GM12891 (cell line): ENCODE measurements around the gene FHIT.
A peak's percentile ranks its signal among the peaks of the same experiment; 100 is the strongest.

Experiments used
- DNase-seq: peaks from one replicate; pipeline ENCODE4 v3.0.0; 2011; ENCODE audit warnings: low spot score; ENCODE audit not compliant: insufficient read length
- FAIRE-seq: peaks from 2 replicates; lab custom pipeline; 2011; peaks lifted over from hg19 to GRCh38; lab: Jason Lieb, UNC
- PAX5 ChIP-seq: IDR thresholded peaks from 2 replicates; pipeline ENCODE4 v1.6.1; 2011; ENCODE audit warnings: low read length, moderate library complexity, mild to moderate bottlenecking; ENCODE audit not compliant: insufficient read depth, severe bottlenecking
- POLR2A ChIP-seq: IDR thresholded peaks from 2 replicates; pipeline ENCODE4 v1.6.1; 2011; ENCODE audit warnings: low read depth, low read length, control low read depth
- POLR2AphosphoS5 ChIP-seq: IDR thresholded peaks from 2 replicates; pipeline ENCODE4 v1.6.1; 2011; ENCODE audit warnings: low read depth, low read length, control low read depth
- POU2F2 ChIP-seq: IDR thresholded peaks from 2 replicates; pipeline ENCODE4 v1.6.1; 2011; ENCODE audit warnings: low read depth, mild to moderate bottlenecking, control low read depth, low read length, moderate library complexity
- SPI1 ChIP-seq: IDR thresholded peaks from 2 replicates; pipeline ENCODE4 v1.6.1; 2011; ENCODE audit warnings: low read depth, low read length, control low read depth
- TAF1 ChIP-seq: IDR thresholded peaks from 2 replicates; pipeline ENCODE4 v1.6.1; 2011; ENCODE audit warnings: low read depth, low read length, control low read depth

Gene FHIT

GRCh38 chr3:60269829-60270266 lies 981.4 kb downstream of the FHIT start:
- FAIRE-seq (no peak), DNase-seq (no peak)
- TF ChIP-seq PAX5: no peak
- TF ChIP-seq SPI1: no peak
- TF ChIP-seq POLR2A: no peak
- no peak for TF ChIP-seq POU2F2
- TF ChIP-seq TAF1: no peak
- no peak for TF ChIP-seq POLR2AphosphoS5

GRCh38 chr3:60269377-60269776 lies 981.9 kb downstream of the FHIT start:
- no peak for DNase-seq
- TF ChIP-seq POU2F2 (no peak), SPI1 (no peak), TAF1 (no peak), POLR2A (no peak), PAX5 (no peak), POLR2AphosphoS5 (no peak)
- no peak for FAIRE-seq

GRCh38 chr3:60268123-60268522 lies 983.1 kb downstream of the FHIT start:
- FAIRE-seq (no peak), DNase-seq (no peak)
- no peak for TF ChIP-seq PAX5
- peak; percentile 13; the same call in 1 of the 2 replicates for TF ChIP-seq SPI1

- no peak for DNase-seq
- FAIRE-seq: no peak
- TF ChIP-seq SPI1: no peak
- no peak for TF ChIP-seq POLR2A
- TF ChIP-seq POLR2AphosphoS5: no peak
These were observed 984.8 kb downstream of the FHIT start for GRCh38 chr3:60266444-60266843.

- FAIRE-seq: no peak
- no peak for DNase-seq
- TF ChIP-seq POLR2AphosphoS5 (no peak), PAX5 (no peak), POLR2A (no peak), SPI1 (no peak), POU2F2 (no peak), TAF1 (no peak)
These were observed 988.1 kb downstream of the FHIT start for GRCh38 chr3:60263191-60263590.

GRCh38 chr3:60262546-60262945 lies 988.7 kb downstream of the FHIT start:
- DNase-seq (no peak), FAIRE-seq (no peak)
- TF ChIP-seq PAX5 (no peak), POLR2A (no peak), TAF1 (no peak), SPI1 (no peak), POU2F2 (no peak), POLR2AphosphoS5 (no peak)

- FAIRE-seq (no peak), DNase-seq (no peak)
- no peak for TF ChIP-seq TAF1
- no peak for TF ChIP-seq PAX5
- no peak for TF ChIP-seq SPI1
- no peak for TF ChIP-seq POLR2AphosphoS5
- TF ChIP-seq POLR2A: no peak
- TF ChIP-seq POU2F2: no peak
These were observed 990.7 kb downstream of the FHIT start for GRCh38 chr3:60260546-60260945.

GRCh38 chr3:60250810-60251209 lies 1000.4 kb downstream of the FHIT start:
- no peak for FAIRE-seq
- no peak for DNase-seq
- no peak for TF ChIP-seq SPI1
- TF ChIP-seq POU2F2: no peak

- no peak for DNase-seq
- TF ChIP-seq POLR2AphosphoS5 (no peak), TAF1 (no peak), POU2F2 (no peak), PAX5 (no peak), POLR2A (no peak)
- no peak for FAIRE-seq
These were observed 1001.0 kb downstream of the FHIT start for GRCh38 chr3:60250206-60250605.

- FAIRE-seq (no peak), DNase-seq (no peak)
- TF ChIP-seq TAF1: no peak
- no peak for TF ChIP-seq POLR2A
- TF ChIP-seq POU2F2: no peak
- TF ChIP-seq POLR2AphosphoS5: no peak
- TF ChIP-seq PAX5: no peak
- no peak for TF ChIP-seq SPI1
These were observed 1004.9 kb downstream of the FHIT start for GRCh38 chr3:60246361-60246760.
